Head of caudate nucleus (tissue), 42 donors: ENCODE results near the gene PLA2G4F.

ENCODE experiments used
- DNase-seq, 42 donors: peaks; one replicate each; pipeline versions ENCODE4 v3.0.0 to v3.0.0-alpha.2; 2020 to 2021; ENCODE audit warnings: mixed read lengths in 7 of 42
- intact Hi-C: fragments of 100-400 bp; cut with DNase I; formaldehyde crosslinking; loops from one replicate; pipeline ENCODE4 v1.15.0; 2022

PLA2G4F gene

DNA sequence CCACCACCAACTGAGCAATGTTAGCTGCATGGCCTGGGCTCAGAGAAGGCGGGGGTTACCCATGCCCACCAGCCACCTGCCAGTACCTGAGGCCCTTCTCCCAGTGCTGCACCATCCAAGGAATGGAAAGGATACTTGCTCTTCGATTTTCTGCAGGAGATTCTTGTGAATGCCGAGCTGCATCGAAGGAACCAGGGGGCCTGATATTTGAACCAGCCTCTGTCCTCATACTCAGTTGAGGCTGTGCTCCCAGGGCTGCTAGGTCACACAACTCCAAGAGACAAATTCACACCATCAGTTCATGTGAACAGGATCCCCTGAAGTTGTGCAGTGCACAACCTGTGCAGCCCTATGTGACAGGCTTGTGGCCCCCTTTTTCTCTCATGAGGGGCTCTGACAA lies 18.0 kb downstream of the PLA2G4F start:
- intact Hi-C loops = loop anchor here (5.0 kb wide), 1 partner anchor 71 kb away; no protein-coding TSS in a partner anchor
- DNase-seq = peak in 9 of 42 donors; percentile 3 to 37 (median 21)

- intact Hi-C loops = loop anchor here (5.0 kb wide), 1 partner anchor 70 kb away; no protein-coding TSS in a partner anchor
- DNase-seq = peak in 21 of 42 donors; percentile 12 to 78 (median 43)
These were observed 18.8 kb downstream of the PLA2G4F start for GRCh38 chr15:42137461-42138261.

GRCh38 chr15:42136513-42136912 lies 19.9 kb downstream of the PLA2G4F start:
- intact Hi-C loops = loop anchor here (5.0 kb wide), 1 partner anchor 69 kb away; no protein-coding TSS in a partner anchor
- DNase-seq = peak in 1 of 42 donors; percentile 23

DNA sequence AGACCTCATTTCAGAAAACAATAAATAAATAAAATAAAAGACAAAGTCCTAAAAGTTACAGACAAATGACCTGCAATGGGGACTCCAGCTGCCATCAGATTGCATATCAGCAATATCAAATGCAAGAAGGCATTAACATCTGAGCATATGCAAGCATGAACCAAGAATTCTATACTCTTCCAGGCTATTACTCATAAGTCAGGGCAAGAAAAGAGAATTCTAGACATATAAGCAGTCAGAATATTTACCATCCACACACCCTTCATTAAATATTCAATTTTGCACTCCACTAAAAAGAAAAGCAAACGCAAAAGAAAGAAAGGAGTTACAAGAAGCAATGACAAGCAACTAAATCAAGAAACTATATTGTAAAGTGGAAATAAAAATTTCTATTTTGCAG lies 21.1 kb downstream of the PLA2G4F start:
- intact Hi-C loops = loop anchor here (5.0 kb wide), 1 partner anchor 68 kb away; no protein-coding TSS in a partner anchor

GRCh38 chr15:42134617-42135245 lies 21.7 kb downstream of the PLA2G4F start:
- peak in 5 of 42 donors; percentile 1 to 30 (median 22) for DNase-seq
- intact Hi-C loops = loop anchor here (5.0 kb wide), 1 partner anchor 67 kb away; no protein-coding TSS in a partner anchor

More for the DNA sequence above, 21.1 kb downstream of the PLA2G4F start:
- peak in 1 of 42 donors; percentile 27 for DNase-seq

GRCh38 chr15:42133886-42134502 lies 22.4 kb downstream of the PLA2G4F start:
- DNase-seq = peak in 39 of 42 donors; percentile 13 to 79 (median 58)
- intact Hi-C loops = no loop called here

GRCh38 chr15:42133356-42133755 lies 23.1 kb downstream of the PLA2G4F start:
- intact Hi-C loops = no loop called here
- DNase-seq = peak in 3 of 42 donors; percentile 13 to 26 (median 20)

GRCh38 chr15:42131826-42132806 lies 24.3 kb downstream of the PLA2G4F start:
- DNase-seq = peak in 8 of 42 donors; percentile 0 to 35 (median 16)
- intact Hi-C loops = no loop called here

GRCh38 chr15:42131006-42131405 lies 25.4 kb downstream of the PLA2G4F start:
- DNase-seq = peak in 2 of 42 donors; percentile 1 to 28
- intact Hi-C loops = no loop called here

DNA sequence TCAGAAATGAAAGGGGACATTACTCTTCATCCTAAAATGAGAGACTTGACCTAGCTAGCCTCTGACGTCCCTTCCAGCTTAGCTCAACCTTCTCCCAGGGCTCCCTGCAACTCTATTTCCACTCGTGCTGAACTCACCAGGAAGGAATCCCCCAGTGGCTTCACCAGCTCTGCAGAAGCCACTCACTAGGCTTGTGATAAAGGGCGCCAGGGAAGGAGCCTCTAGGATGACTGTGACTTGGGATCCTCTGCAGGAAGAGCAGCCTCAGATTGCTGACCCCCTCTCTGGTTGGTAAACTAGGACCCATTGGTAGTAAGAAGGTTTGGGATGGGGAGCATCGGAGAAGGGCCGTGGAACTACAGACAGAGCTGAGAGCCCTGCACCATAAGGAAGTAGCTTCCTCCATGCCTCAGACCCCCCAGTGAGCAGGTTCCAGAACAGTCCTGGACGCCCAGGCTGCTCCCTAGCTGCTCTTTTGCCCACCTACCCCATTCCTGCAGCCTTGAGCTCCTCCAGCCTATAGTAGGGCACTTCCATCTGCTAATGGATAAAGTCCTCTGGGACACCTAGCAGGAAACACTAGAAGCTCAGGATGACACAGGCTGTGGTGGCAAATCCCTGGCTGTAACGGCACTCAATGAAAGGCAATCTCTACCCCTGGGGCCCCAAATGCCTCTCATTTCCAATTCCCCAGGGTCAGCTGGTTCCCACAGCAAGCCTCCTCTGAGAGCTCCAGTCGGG lies 26.0 kb downstream of the PLA2G4F start:
- peak in 5 of 42 donors; percentile 4 to 25 (median 9) for DNase-seq
- intact Hi-C loops = no loop called here

DNA sequence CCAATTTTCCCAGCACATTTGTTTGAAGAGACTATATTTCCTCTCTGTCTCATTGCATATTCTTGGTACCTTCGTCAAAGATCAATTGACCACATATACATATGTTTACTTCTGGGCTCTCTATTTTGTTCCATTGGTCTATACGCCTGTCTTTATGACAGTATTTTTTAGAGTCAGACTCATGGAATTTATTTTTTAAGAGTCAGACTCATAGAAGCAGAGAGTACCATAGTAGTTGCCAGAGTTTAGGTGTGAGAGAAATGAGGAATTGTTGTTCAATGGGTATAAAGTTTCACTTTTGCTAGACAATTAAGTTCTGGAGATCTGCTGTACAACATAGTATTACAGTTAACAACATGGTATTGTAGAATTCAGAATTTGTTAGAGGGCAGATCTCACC lies 27.1 kb downstream of the PLA2G4F start:
- no peak for DNase-seq
- intact Hi-C loops = no loop called here

- intact Hi-C loops = no loop called here
- DNase-seq = peak in 2 of 42 donors; percentile 7 to 21
These were observed 28.0 kb downstream of the PLA2G4F start for GRCh38 chr15:42128476-42128875.

- intact Hi-C loops = no loop called here
- peak in 1 of 42 donors; percentile 4 for DNase-seq
These were observed 32.9 kb downstream of the PLA2G4F start for GRCh38 chr15:42123546-42123945.

DNA sequence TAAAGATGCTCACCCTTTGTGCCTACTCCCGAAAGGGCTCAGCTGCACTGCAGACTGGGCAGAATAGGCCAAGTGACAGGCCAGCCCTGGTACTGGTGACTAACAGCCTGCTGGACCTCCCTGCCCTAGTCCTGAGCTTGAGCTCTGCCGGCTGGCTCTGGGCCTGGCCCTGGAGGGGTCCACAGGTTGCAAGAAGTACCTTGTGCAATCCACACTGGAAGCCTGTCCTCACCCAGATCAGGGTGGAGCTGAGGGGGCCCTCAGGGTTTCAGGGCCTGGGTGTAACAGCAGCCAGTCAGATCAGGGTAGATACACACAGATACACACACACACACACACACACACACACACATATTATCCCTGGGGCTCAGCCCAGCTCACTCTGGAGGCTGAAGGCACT lies 34.8 kb downstream of the PLA2G4F start:
- peak in 1 of 42 donors; percentile 31 for DNase-seq
- intact Hi-C loops = no loop called here

DNA sequence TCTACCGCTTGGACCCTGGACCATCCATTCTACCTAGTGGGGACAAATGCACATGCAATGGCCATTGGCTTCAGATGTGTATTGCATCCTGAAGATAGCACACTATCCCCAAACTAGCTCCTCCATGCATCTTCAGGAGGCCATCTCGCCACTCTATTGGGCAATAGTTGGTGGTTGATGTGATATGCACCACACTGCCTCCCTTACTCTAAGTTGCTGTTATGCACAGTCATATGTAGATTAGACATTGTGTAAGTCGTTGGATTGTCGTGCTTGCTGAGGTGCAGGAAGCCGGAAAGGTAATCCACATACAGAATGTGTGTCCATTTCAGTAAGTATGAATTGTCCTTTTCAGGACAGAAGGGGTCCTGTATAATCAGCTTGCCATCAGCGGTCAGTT lies 35.4 kb downstream of the PLA2G4F start:
- intact Hi-C loops = no loop called here
- DNase-seq = peak in 1 of 42 donors; percentile 21

DNA sequence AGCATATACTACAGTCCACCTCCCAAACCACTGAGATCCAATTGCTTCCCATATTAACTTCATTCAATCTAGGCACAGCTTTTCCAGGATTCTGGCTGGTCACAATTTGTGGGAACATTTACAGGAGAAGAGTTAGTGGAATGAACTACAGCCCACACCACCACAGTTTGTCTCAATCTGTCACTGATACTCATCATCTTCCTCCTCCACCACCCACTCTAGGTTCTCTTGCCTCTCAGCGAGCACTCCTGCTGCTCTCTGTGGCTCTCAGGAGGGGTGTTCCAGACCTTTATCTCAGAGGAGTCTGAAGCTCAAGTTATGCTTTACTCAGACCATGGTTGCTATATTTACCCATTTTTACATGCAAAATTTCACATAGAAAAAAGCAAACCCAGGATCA lies 36.2 kb downstream of the PLA2G4F start:
- intact Hi-C loops = no loop called here
- DNase-seq = peak in 13 of 42 donors; percentile 11 to 74 (median 35)

- DNase-seq = no peak
- intact Hi-C loops = no loop called here
These were observed 37.0 kb downstream of the PLA2G4F start for GRCh38 chr15:42119446-42119760.
